Measurements from ENCODE around the gene PHACTR1. TPM values are rescaled to one million over a fixed set of nuclear protein-coding genes. Genes with fewer than 3 reads are reported as not detected.
"Not testable (repeated sequence)": the region's sequence is repeated elsewhere in the genome, so short reads cannot be mapped to it uniquely, and the experiment has no call there.

Gene PHACTR1
- total RNA-seq, 1 experiment from 2014 or later = 0.14 TPM

GRCh38 chr6:12762731-12763434 lies 46.3 kb downstream of the PHACTR1 start:
- H3K4me1 ChIP-seq; H3K27me3 ChIP-seq; H3K9me3 ChIP-seq (replicated peaks); H3K36me3 ChIP-seq; H3K4me3 ChIP-seq; H3K27ac ChIP-seq; DNase-seq: not testable (repeated sequence)

DNA sequence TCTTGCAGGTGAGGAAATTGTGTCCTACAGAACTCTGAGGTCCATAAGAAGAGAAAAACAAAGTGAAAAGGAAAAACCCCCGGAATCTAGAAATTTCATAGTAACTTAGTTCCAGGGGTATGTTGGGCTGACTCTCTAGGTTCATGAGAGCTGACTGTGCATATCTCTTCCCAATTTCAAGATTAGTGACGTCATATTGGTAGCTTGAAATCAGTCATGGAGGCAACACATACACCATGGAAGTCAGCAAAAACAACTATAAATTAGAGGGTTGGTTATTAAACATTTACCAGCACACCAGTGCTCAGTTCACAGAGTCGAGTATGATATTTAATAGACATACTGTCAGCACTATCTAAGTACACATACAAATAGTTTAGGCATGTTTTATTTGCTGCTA lies 49.8 kb downstream of the PHACTR1 start:
- Histone ChIP-seq H3K36me3 (no peaks in the 10 kb centered on the region), H3K9me3 (replicated peaks) (no peaks in the 10 kb centered on the region), H3K27me3 (no peaks in the 10 kb centered on the region), H3K4me1 (no peaks in the 10 kb centered on the region), H3K27ac (no peak overlapping the region), H3K4me3 (no peak overlapping the region)
- DNase-seq = no peak

GRCh38 chr6:12767016-12767415 lies 50.4 kb downstream of the PHACTR1 start:
- Histone ChIP-seq H3K36me3 (no peaks in the 10 kb centered on the region), H3K27ac (no peak overlapping the region), H3K4me1 (no peaks in the 10 kb centered on the region), H3K9me3 (replicated peaks) (no peaks in the 10 kb centered on the region), H3K27me3 (no peaks in the 10 kb centered on the region), H3K4me3 (no peak overlapping the region)
- DNase-seq = no peak

- no peak for DNase-seq
- Histone ChIP-seq H3K27me3 (no peaks in the 10 kb centered on the region), H3K4me3 (no peak overlapping the region), H3K4me1 (no peaks in the 10 kb centered on the region), H3K27ac (no peak overlapping the region), H3K9me3 (replicated peaks) (no peaks in the 10 kb centered on the region), H3K36me3 (no peaks in the 10 kb centered on the region)
These were observed 53.1 kb downstream of the PHACTR1 start for GRCh38 chr6:12769556-12770256.

- Histone ChIP-seq H3K27ac (no peak overlapping the region), H3K4me3 (no peak overlapping the region), H3K27me3 (no peaks in the 10 kb centered on the region), H3K4me1 (no peaks in the 10 kb centered on the region), H3K9me3 (replicated peaks) (no peaks in the 10 kb centered on the region), H3K36me3 (no peaks in the 10 kb centered on the region)
- DNase-seq = no peak
These were observed 55.8 kb downstream of the PHACTR1 start for GRCh38 chr6:12772416-12772815.

DNA sequence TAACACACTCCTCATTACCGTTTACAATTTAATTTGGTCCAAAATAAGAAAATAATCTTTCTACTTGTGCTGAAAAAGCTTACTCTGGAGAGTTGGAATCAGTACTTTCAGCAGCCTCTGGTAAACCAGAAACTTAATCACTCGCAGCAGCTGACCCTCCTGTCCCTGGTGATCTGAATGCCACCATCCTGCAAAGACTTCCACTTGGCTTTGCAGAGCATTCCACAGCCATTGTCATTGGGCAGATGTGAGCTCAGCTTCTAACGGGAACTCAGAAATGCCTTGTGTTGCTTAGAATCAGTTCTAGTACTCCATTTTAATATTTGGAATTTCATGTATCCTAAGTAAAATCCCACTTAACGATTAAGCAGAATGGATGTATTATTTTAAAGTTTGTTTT lies 59.7 kb downstream of the PHACTR1 start:
- Histone ChIP-seq H3K27me3 (no peaks in the 10 kb centered on the region), H3K4me3 (no peak overlapping the region), H3K4me1 (no peaks in the 10 kb centered on the region), H3K36me3 (no peaks in the 10 kb centered on the region), H3K9me3 (replicated peaks) (no peaks in the 10 kb centered on the region), H3K27ac (no peak overlapping the region)
- DNase-seq = no peak

DNA sequence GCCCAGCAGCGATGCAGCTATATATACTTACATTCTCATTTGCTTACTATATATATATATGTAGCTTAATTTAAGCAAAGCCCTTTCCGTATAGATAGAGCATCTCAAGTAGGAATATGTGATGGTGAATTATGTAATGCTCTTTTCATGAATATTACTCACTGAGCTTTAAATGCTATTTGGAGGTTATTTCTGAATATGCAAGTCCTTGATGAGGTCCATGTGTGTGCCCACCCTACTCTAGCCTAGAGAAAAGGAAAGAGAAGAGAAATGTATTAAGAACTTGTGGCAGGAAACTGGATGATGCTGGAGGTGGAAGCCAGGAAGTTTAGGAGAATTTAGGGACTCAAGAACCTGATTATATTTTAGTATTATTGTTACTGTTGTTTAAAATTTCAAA lies 63.2 kb downstream of the PHACTR1 start:
- no peaks in the 10 kb centered on the region for H3K9me3 ChIP-seq (replicated peaks)
- no peaks in the 10 kb centered on the region for H3K4me1 ChIP-seq
- no peak overlapping the region for H3K4me3 ChIP-seq
- DNase-seq = no peak
- H3K36me3 ChIP-seq = no peaks in the 10 kb centered on the region
- H3K27me3 ChIP-seq = no peaks in the 10 kb centered on the region
- H3K27ac ChIP-seq = no peak overlapping the region

GRCh38 chr6:12782136-12782535 lies 65.6 kb downstream of the PHACTR1 start:
- no peaks in the 10 kb centered on the region for H3K9me3 ChIP-seq (replicated peaks)
- no peaks in the 10 kb centered on the region for H3K4me1 ChIP-seq
- H3K27ac ChIP-seq = no peak overlapping the region
- no peaks in the 10 kb centered on the region for H3K27me3 ChIP-seq
- DNase-seq = no peak
- H3K36me3 ChIP-seq = no peaks in the 10 kb centered on the region
- no peak overlapping the region for H3K4me3 ChIP-seq

GRCh38 chr6:12785301-12785700 lies 68.7 kb downstream of the PHACTR1 start:
- Histone ChIP-seq H3K27me3 (no peaks in the 10 kb centered on the region), H3K27ac (no peak overlapping the region), H3K4me1 (no peaks in the 10 kb centered on the region), H3K36me3 (no peaks in the 10 kb centered on the region), H3K4me3 (no peak overlapping the region), H3K9me3 (replicated peaks) (no peaks in the 10 kb centered on the region)
- DNase-seq = no peak

DNA sequence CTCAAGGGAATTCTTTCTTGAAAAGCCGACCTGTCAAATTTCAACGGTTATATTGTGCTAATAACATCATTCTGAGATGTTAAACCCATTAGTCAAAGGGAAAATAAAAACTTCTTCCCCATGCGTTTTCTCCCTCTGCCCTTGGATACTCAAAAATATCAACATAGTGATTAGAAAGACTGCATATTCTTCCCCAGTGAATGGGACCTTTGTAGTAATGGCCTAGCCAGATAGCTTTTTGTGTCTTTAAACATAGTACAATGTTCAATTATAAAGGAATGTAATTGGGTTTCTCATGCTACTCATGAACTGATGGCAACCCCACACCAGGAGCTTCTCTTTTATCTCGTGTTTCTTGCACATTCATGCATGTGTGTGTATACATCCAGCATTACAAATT lies 69.4 kb downstream of the PHACTR1 start:
- Histone ChIP-seq H3K4me3 (no peak overlapping the region), H3K9me3 (replicated peaks) (no peaks in the 10 kb centered on the region), H3K27me3 (no peaks in the 10 kb centered on the region), H3K36me3 (no peaks in the 10 kb centered on the region), H3K27ac (no peak overlapping the region), H3K4me1 (no peaks in the 10 kb centered on the region)
- no peak for DNase-seq

DNA sequence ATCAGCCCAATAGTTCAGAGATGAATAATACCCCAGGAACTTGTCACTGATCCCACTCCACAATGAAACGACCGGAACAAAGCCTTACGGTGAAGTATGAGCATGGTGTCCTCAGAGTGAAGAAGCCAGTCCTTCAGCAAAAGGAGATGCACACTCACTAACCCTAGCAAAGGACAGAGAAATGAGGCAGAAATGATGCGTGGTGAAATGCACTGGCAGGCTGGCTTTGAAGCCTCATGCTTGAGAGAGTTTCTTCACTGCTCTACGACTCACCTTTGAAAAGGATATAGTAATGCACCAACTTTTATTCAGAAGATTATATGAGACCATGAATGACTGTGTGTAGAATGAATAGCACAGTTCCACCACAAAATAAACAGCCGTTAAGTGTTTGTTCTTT lies 74.8 kb downstream of the PHACTR1 start:
- H3K27me3 ChIP-seq = no peaks in the 10 kb centered on the region
- no peak overlapping the region for H3K4me3 ChIP-seq
- no peaks in the 10 kb centered on the region for H3K4me1 ChIP-seq
- H3K36me3 ChIP-seq = no peaks in the 10 kb centered on the region
- DNase-seq = no peak
- H3K27ac ChIP-seq = no peak overlapping the region
- H3K9me3 ChIP-seq (replicated peaks) = no peaks in the 10 kb centered on the region

DNA sequence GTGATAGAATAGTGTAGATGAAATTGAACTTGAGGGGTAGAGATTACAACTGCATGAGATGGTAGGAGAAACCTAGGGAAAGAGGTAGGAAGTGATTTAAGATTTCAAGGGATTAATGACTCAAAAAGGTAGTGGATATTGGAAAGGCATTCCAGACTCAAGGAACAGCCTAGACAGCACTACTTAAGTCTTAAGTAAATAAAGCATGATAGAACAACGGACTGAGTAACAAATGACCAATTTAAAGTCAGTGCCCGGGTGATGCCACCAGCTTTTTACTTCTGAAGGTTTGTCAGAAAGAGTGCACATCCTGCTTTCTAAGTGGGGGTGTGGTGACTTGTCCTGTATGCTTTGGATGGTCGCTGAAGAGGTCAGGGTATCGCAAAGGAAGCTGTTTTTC lies 81.8 kb downstream of the PHACTR1 start:
- Histone ChIP-seq H3K27me3 (no peaks in the 10 kb centered on the region), H3K36me3 (no peaks in the 10 kb centered on the region), H3K27ac (no peak overlapping the region), H3K4me3 (no peak overlapping the region), H3K9me3 (replicated peaks) (no peaks in the 10 kb centered on the region), H3K4me1 (no peaks in the 10 kb centered on the region)
- DNase-seq = no peak

GRCh38 chr6:12800120-12800519 lies 83.6 kb downstream of the PHACTR1 start:
- Histone ChIP-seq H3K27ac (no peak overlapping the region), H3K27me3 (no peaks in the 10 kb centered on the region), H3K4me1 (no peaks in the 10 kb centered on the region), H3K4me3 (no peak overlapping the region), H3K36me3 (no peaks in the 10 kb centered on the region), H3K9me3 (replicated peaks) (no peaks in the 10 kb centered on the region)
- DNase-seq = no peak

DNA sequence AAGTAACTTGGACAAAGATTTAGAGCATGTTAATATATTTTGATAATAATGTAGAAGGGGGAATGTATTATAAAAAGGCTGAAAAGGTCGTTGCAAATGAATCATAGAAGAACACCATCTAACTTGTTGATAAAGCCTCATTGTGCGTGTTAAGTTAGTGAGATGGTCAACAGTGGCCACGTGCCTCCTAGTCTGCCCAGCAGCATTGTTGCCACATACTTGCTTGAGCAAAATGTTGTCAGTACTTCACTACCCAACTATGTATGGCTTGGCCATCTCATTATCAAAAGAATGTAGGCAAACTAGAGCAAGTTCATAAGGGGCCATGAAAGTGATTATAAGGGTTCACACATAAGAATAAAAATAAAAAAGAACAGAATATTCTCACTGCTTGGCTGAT lies 84.6 kb downstream of the PHACTR1 start:
- Histone ChIP-seq H3K9me3 (replicated peaks) (no peaks in the 10 kb centered on the region), H3K36me3 (no peaks in the 10 kb centered on the region), H3K4me1 (no peaks in the 10 kb centered on the region), H3K27me3 (no peaks in the 10 kb centered on the region), H3K4me3 (no peak overlapping the region), H3K27ac (no peak overlapping the region)
- no peak for DNase-seq

DNA sequence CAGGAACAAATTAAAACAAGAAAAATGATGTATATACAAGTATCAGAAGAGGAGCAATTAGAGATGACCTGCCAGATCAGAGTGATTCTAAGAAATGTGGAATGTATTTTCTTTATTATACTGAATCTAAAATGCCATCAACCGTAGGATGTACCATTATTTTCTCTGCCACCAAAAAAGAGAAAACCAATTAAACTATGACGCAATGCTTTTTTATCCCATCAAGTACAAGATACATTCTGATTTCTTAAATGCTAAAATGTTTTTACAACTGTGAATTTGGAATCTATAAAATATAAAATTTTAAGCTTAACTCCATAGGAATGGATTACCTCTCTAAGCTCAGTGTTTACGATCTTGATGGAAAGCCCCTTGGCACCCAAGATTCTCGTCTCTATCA lies 85.9 kb downstream of the PHACTR1 start:
- H3K4me1 ChIP-seq = no peaks in the 10 kb centered on the region
- H3K36me3 ChIP-seq = no peaks in the 10 kb centered on the region
- H3K9me3 ChIP-seq (replicated peaks) = no peaks in the 10 kb centered on the region
- DNase-seq = no peak
- no peak overlapping the region for H3K27ac ChIP-seq
- no peaks in the 10 kb centered on the region for H3K27me3 ChIP-seq
- no peak overlapping the region for H3K4me3 ChIP-seq

- Histone ChIP-seq H3K27ac (no peak overlapping the region), H3K36me3 (no peaks in the 10 kb centered on the region), H3K4me1 (no peaks in the 10 kb centered on the region), H3K4me3 (no peak overlapping the region), H3K9me3 (replicated peaks) (no peaks in the 10 kb centered on the region), H3K27me3 (no peaks in the 10 kb centered on the region)
- no peak for DNase-seq
These were observed 86.9 kb downstream of the PHACTR1 start for GRCh38 chr6:12803486-12803885.

Data from SJCRH30 (cell line).